Activated CD4-positive, alpha-beta T cell treated with anti-CD3 and anti-CD28 coated beads, Interleukin-2, amount 50 U/mL, for 16 hours (primary cell): Measurements from ENCODE around the gene RNASE12.
"Not testable (repeated sequence)": the region's sequence is repeated elsewhere in the genome, so short reads cannot be mapped to it uniquely, and the experiment has no call there.

Source experiments
- DNase-seq: peaks from one replicate; pipeline ENCODE4 v3.0.0-alpha.2; 2020

RNASE12 gene, protein sequence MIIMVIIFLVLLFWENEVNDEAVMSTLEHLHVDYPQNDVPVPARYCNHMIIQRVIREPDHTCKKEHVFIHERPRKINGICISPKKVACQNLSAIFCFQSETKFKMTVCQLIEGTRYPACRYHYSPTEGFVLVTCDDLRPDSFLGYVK

DNA sequence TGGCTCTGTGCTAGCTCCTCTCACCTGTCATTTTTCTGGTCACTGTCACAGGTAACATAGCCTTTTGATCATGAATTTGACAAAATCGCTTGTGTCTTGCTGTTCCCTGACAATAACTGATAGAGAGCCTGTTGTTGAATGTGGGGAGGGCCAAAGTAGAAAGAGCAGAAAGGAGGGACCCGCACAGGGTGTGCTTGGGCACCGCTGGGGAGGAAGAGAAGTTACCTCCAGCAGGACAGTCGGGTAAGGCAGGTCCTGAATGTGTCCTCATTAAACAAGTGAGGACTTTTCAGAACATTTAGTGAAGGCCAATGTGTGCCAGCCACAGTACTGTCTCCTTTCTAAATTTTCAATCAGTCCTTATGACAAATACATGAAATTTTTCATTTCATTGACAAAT lies at the start of gene RNASE12:
TSS of gene RNASE12 (minus strand) at position 142 of the 400 bp plus-strand sequence. CDS start 653 bp downstream, outside the sequence.
- DNase-seq = no peak

DNA sequence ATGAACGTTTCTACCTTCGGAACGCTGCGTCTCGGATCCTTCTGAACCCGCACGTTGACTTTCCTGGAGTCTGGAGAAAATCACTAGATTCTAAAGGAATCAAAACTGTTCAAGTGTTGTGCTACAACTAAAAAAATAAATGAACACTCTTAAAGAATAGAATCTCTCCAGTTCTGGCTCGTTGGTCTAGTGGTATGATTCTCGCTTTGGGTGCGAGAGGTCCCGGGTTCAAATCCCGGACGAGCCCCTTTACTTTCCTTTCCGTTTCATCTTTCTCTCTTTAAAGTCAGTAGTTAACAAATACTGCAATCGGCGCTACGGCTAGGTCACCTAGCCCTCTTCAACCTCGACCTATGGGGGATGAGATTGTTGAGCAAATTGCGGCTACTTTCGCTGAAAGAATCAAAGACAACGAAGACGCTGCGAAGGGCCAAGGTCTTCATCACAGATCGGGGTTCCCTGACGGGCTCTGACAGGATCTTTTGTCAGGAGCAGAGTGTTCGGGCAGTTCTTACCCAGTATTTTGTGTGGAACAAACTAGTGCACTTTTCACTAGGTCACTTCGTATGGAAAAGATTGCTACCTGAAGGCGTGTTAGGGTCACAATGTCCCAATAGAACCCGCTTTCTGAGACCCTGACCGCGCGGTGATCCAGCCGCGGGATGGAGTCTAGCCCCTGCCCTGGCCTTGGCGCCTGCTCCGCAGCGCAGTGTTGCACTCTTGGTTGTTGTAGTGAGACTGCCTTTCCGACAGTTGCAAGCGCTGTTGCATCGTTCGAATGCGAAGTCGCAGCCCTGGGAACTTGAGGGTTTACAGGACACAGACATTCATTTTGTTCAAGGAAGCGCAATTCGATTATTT lies 41.9 kb upstream of the RNASE12 start:
- peak; percentile 92 for DNase-seq

- DNase-seq = peak; percentile 54
Observed at GRCh38 chr14:20632448-20632830, 41.3 kb upstream of the RNASE12 start.

DNA sequence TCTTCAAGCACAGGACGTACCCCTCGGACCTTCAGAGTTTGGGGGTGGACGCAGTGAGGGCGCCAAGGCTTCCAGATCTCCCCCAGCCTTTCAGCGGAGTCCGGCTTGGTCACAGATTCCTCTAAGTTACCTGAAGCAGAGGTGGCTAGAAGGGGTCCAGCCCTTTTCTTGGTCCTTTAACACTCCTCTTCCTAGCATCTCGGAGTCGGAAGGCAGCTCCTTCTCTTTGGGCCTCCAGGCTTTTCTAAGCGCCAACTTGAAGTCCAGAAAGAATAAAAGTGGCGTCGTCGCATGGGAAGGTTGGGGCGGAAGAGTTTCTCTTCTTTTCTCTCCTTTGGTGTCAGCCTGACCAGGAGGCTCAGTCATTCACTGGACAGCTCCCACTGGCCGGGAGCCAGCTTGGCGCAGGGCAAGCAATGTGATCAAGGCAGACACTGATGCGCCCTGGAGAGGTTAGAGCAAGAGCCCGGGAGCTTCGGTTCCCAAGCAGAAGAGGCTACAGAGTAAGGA lies 40.8 kb upstream of the RNASE12 start:
- DNase-seq = no peak

- DNase-seq = peak; percentile 82
Observed at GRCh38 chr14:20631023-20631879, 40.1 kb upstream of the RNASE12 start.

DNA sequence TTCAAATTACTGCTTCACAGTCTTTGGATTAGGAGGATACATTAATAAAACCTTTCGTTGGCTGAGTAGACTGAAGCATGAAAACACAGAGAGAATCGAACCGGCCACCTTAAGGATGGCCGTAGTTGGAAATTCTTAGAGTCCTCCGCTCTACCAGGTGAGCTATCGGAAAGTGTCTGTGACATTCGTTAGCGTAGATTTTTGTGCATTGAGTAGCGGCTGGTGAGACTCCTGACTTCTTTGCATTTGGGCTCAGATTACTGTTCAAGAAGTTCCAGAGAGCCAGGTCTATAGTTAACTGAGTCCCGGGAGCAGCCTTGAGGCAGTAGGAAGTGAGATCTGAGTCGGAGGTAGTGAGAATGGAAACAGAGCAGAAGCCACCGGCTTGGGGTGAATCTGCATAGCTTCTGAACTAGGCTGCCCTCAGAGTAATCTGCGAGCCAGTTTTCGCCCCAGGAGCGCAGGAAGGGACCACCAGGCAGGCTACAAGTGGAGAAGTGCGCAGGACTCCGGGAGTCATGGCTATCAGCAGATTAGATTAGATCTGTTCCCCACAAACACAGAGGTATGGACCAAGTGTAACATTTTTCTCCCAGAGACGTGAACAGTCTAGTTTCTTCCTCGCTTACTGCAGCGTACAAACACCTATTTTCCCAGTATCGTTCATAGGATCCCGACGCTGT lies 39.3 kb upstream of the RNASE12 start:
- DNase-seq = peak; percentile 82

DNA sequence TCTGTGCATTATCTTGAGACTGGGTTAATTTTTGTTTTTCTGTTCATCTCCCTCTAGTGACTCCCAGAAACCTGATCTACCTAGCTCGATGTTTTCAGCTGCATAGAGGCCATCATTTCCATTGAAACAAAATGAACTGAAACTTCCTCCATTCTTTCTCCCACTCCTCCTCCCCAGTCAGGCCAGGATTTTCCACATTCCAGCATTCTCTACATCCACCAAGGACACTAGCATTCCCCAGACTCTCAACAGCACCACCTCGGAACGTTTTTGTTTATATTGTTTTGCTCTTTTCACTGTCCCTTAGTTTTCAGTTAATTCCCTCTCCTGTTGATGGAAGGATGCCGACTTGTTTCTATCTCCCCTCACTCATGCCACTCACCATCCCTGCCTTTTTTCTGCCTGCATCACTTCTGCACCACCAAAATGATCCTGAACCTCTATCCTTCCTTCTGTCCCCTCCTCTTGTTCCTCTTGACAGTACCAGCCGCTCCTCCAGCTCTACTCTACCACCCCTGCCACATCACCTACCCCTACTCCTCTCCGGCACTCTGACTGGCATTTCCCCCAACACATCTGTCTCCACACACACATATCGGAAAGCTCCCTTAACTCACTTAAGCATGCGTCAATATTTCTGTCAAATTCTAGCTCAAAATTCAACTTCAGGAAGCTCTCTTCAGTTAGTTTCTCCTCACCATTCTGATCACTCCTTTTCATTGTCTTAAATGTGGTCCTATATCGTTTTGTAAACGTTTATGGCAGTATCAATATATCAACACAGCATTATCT lies 37.1 kb upstream of the RNASE12 start:
- DNase-seq = no peak

DNA sequence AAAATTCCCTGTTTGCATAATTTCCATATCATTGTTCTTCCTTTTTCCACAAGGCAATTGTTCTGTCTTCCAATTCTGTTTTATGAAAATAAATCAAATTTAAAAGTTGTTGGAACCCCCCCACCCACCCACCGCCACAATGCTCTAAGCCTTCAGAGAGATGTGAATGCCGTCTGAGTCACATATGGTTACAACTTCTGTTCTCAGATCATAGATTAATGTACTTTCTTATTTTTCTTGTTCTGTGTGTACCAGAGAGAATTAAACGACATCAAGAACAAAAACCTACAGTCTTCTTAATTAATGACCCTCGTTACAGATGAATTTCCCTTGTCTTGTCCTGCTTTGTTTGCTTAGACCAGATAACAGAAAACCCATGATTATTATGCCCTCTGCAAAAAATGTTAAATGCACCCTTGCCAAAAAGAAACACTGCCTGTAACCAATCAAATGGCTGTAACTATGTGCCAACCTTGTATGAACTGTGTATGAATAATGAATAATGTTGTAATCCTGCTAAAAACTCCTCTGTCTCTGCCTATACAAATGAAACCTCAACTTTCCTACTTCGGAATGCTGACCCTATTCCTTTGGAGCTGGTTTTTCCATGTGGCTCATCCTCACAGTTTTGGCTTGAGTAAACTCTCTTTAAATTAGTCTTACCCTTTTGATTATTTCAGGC lies 36.3 kb upstream of the RNASE12 start:
- DNase-seq = no peak

- no peak for DNase-seq
Observed at GRCh38 chr14:20626274-20626673, 35.1 kb upstream of the RNASE12 start.

DNA sequence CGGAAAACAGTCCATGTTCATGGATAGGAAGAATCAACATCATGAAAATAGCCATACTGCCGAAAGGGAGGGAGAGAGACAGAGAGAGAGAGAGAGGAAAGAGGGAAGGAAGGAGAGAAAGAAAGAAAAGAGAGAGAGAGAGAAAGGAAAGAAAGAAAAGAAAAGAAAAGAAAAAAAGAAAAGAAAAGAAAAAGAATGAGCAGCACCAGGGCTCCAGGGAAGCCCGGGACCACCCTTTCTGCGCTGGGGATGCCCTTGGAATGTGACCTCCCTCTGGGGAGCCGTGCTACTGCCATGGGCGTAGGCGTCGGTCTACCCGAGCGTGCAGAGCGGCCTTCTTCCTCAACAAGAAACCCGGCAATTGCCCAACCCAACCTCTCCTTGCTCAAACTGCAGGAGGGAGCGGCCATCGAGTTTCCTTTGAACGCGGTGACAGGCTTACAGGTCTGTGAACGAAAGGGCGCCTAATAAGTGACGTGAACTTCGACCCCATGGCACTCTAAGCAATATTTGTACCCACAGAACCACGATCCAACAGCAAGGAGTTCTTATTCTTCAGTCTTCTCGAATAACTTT lies 33.4 kb upstream of the RNASE12 start:
- peak; percentile 75 for DNase-seq

GRCh38 chr14:20623798-20624197 lies 32.6 kb upstream of the RNASE12 start:
- DNase-seq = peak; percentile 62

- DNase-seq = no peak
Observed at GRCh38 chr14:20622816-20623291, 31.7 kb upstream of the RNASE12 start.

DNA sequence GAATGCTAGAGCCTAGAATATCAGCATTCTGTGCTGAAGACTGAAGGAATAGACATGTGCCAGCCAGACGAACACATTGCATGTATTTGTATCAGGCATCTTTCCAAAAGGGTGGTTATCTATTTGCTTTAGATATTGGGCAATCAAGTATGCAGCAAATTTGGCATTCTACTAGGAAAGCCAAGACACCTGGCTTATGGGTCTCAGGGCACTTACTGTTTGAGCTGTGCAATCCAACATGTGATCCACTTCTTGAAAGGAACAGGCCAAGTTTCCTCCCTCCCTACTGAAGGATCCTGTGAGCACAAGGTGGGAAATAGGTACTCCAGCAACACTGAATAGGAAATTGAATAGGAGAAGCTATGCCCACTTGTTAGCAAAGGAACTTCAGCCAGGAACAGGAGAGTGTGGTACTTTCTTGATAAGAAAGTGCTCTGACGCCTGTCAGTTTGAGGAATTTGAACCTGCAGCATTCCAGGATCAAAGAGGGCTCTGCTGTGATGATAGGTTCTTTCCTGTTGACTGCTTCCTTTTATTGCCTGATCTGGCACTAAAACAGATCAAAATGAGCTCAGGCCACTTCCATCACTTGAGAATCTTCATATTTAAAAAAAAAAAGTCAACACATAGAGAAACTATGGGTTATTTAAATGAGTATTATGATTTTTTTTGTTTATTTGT lies 29.8 kb upstream of the RNASE12 start:
- DNase-seq = no peak

DNA sequence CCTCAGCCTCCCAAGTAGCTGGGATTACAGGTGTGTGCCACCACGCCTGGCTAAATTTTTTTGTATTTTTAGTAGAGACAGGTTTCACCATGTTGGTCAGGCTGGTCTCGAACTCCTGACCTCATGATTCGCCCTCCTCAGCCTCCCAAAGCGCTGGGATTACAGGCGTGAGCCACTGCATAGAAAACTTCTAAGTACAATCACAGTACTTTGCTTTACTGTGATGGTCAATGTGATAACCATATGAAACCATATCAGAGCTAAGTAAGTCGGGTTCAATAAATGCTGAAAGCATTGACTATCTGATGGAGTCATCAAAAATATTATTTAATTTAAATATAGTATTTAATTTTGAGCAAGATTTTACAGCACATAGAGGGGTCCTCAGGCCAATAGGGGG lies 28.5 kb upstream of the RNASE12 start:
- not testable (repeated sequence) for DNase-seq

- no peak for DNase-seq
Observed at GRCh38 chr14:20618271-20618749, 27.1 kb upstream of the RNASE12 start.

DNA sequence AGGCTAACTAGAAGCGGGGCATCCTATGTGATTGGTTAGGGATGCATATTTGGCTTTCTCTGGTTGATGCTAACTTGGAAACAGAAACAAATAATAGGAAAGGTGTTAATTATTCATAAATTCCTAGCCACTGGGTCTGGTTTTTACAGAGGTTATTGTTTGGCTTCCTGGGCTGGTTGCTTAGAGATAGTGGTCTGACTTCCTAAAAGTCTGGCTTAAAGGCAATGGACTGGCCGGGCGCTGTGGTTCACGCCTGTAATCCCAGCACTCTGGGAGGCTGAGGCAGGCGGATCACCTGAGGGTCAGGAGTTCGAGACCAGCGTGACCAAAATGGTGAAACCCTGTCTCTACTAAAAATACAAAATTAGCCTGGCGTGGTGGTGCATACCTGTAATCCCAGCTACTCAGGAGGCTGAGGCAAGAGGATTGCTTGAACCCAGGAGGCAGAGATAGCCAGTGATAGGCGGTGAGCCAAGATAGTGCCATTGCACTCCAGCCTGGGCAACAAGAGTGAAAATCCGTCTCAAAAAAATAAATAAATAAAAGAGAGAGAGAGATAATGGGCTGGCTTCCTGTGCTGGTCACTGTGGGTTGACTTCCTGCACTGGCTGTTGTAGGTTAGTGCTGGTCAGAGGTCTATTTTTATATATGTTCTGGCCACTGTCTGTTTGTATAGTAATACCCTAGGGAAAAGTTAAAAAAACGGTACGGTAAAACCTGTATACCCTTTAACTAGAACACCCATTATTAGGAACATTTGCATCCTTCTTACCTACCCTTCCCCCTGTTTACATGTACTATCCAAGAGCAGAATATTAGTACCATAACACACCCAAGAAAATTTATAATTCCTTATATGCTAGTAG lies 26.2 kb upstream of the RNASE12 start:
- no peak for DNase-seq

- no peak for DNase-seq
Observed at GRCh38 chr14:20615996-20616395, 24.8 kb upstream of the RNASE12 start.

- DNase-seq = peak; percentile 46
Observed at GRCh38 chr14:20614038-20614840, 23.1 kb upstream of the RNASE12 start.
